ENCODE data around the gene HSD17B2.
"Not testable (repeated sequence)": the region's sequence is repeated elsewhere in the genome, so short reads cannot be mapped to it uniquely, and the experiment has no call there.

The HSD17B2 gene, protein sequence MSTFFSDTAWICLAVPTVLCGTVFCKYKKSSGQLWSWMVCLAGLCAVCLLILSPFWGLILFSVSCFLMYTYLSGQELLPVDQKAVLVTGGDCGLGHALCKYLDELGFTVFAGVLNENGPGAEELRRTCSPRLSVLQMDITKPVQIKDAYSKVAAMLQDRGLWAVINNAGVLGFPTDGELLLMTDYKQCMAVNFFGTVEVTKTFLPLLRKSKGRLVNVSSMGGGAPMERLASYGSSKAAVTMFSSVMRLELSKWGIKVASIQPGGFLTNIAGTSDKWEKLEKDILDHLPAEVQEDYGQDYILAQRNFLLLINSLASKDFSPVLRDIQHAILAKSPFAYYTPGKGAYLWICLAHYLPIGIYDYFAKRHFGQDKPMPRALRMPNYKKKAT

GRCh38 chr16:82034981-82035612 lies at the start of gene HSD17B2:
TSS of gene HSD17B2 (plus strand) at chr16:82035253. CDS start at chr16:82035425, 172 bp downstream.
- DNase-seq (ENCODE audit: low read depth): no peak

DNA sequence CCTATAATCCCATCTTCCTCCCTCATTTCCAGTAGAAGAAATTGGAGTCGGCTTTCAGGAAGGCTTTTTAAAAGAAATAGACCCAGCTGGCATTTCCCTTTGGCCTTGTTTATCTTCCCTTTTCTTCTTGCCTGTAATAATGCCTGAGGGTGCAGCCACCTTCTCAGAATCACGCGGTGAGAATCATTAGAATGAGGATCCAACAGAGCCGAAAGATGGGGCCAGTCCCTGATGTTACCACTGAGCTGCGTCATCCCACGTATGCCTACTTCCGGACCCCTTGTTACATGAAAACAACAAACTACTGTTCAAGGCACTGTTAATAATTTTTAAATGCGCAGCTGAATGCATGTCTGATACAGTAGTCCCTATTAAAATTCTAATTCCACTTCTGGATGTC lies 47.9 kb upstream of the HSD17B2 start:
- DNase-seq (ENCODE audit: low read depth): no peak

DNA sequence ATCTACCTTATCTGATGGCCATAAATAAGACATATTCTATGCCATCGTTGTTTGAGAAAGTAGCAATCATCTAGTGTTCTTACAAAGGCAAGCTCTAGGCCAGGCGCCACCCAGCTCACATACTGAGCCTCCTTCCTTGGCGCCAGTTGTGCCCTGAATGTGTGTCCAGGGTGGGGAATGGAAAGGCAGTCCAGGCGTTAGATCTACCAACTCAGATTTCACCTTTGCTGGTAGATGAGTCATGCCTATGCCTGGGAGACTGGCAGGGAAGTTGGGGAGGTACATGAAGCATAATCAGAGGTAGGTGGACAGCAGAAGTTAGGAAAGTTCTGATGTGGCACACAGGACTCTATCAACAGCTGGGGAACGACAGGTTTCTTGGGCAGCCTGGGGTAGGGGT lies 47.3 kb upstream of the HSD17B2 start:
- DNase-seq (ENCODE audit: low read depth): no peak

DNA sequence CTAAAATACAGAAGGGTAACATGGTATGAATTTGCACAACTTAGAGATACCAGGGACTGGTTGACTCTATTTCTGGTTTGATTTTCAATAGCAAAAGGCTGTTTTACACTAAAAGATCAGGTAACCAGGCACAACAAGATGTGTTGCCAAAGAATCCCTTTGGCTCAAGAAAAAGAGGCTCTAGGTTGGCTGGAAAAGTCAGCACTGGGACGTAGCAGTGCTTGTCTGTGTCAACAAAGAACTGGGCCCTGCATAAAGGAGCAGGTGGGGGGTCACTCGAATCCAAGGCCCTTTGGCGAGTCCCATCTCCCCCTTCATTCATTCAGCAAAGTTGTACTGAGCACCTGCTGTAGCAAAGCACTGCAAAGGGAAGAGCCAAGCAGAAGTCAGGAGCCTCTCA lies 42.2 kb upstream of the HSD17B2 start:
- DNase-seq (ENCODE audit: low read depth): no peak

GRCh38 chr16:81994485-81994884 lies 40.6 kb upstream of the HSD17B2 start:
- no peak for DNase-seq (ENCODE audit: low read depth)

- DNase-seq (ENCODE audit: low read depth): no peak
These were observed 39.4 kb upstream of the HSD17B2 start for GRCh38 chr16:81995651-81996050.

DNA sequence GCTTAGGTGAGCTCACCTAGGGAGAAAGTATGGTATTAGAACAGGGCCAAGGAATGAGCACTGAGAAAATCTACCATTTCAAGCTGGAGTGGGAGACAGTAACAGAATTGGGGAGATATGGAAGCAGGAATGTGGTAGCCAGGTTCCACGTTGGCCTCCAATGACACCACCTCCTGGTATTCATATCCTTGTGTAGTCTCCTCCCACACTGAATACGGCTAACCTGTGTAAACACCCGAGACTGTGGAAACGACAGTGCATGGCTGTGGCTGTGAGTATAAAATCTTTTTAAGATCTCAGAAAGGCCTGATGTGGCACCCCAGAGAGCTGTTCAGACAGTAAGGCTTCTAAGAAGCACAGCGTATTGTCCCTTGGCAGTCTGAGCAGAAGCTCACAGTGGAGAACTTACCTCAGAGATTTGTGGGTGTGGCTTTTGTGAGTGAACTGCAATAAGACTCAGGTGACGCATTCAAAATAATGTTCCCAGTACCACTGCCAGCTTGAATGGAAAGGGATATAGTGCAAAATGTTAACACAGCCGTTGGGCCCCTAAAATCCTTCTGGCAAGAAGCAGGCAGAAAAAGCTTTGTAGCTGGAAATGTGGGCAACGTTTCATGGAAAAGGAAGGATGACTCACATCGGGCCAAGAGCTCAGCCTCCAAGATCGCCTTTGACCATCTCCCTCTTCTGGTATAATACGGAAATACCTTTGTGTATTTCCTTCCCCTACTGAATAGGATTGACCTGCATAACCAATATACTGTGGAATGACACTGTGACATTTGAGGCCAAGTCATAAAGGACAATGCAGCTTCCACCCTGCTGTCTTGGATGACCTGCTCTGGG lies 38.2 kb upstream of the HSD17B2 start:
- DNase-seq (ENCODE audit: low read depth): no peak

DNA sequence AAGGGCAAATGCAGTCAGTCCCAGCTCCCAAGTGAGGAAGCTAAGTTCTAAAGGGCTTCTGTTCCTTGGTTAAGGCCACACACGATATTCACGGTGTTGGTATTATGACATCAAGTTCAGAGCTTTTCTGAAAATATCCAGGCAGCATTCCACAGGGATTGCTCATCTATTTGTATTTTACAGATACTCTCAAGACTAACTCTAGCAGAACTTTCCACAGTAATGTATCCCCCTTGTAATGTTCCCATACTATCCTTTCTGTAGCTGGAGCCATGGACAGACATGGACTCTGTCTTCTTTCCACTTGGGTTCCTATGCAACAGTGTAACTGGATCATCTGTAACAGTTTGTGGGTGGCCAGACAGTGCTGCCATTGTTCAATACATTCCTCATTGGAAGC lies 37.3 kb upstream of the HSD17B2 start:
- no peak for DNase-seq (ENCODE audit: low read depth)

DNA sequence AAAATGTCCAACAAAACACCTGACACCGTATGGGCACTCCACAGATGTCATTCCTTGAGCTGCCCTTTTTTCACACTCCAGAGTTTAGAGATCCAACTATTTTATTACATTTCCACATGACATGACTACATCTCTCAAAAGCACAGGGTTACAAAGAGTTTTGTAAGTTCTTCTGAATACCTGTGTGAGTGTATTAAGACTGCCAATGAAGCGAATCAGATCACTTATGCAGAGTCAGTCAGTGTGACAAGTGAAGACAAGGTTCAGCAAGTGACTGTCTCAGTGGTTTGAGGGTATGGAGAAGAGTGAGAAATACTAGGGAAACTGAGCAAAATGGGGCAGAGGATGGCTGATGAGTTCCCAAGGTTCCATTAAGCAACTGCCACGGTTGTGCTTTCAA lies 32.2 kb upstream of the HSD17B2 start:
- no peak for DNase-seq (ENCODE audit: low read depth)

- no peak for DNase-seq (ENCODE audit: low read depth)
These were observed 30.5 kb upstream of the HSD17B2 start for GRCh38 chr16:82004601-82005000.

- DNase-seq (ENCODE audit: low read depth): no peak
These were observed 29.8 kb upstream of the HSD17B2 start for GRCh38 chr16:82005027-82005830.

- no peak for DNase-seq (ENCODE audit: low read depth)
These were observed 29.0 kb upstream of the HSD17B2 start for GRCh38 chr16:82006036-82006435.

GRCh38 chr16:82007189-82007588 lies 27.9 kb upstream of the HSD17B2 start:
- DNase-seq (ENCODE audit: low read depth): no peak

DNA sequence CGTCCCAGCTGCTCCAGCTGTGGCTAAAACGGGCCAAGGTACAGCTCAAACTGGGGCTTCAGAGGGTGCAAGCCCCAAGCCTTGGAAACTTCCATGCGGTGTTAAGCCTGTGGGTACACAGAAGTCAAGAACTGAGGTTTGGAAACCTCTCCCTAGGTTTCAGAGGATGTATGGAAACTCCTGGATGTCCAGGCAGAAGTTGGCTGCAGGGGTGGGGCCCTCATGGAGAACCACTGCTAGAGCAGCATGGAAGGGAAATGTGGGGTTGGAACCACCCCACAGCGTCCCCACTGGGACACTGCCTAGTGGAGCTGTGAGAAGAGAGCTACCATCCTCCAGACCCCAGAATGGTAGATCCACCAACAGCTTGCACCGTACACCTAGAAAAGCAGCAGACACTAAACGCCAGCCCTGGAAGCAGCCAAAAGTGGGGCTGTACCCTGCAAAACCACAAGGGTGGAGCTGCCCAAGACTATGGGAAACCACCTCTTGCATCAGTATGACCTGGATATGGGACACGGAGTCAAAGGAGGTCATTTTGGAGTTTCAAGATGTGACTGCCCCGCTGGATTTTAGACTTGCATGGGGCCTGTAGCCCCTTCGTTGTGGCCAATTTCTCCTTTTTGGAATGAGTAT lies 26.0 kb upstream of the HSD17B2 start:
- no peak for DNase-seq (ENCODE audit: low read depth)

DNA sequence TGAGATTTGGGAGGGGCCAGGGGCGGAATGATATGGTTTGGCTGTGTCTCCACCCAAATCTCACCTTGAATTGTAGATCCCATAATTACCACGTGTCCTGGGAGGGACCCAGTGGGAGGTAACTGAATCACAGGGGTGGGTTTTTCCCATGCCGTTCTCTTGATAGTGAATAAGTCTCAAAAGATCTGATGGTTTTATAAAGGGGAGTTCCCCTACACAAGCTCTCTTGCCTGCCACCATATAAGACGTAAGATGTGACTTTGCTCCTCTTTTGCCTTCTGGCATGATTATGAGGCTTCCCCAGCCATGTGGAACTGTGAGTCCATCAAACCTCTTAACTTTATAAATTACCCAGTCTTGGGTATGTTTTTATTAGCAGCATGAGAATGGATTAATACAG lies 25.3 kb upstream of the HSD17B2 start:
- not testable (repeated sequence) for DNase-seq (ENCODE audit: low read depth)

GRCh38 chr16:82010649-82011048 lies 24.4 kb upstream of the HSD17B2 start:
- DNase-seq (ENCODE audit: low read depth): no peak

- DNase-seq (ENCODE audit: low read depth): peak; percentile 48
These were observed 23.8 kb upstream of the HSD17B2 start, which contains the start of gene SDR42E1 for GRCh38 chr16:82011199-82011641. TSS of gene SDR42E1 (minus strand) at chr16:82011470. CDS start at chr16:82000858, 10,612 bp downstream.

GRCh38 chr16:82013139-82013538 lies 21.9 kb upstream of the HSD17B2 start:
- DNase-seq (ENCODE audit: low read depth): no peak

DNA sequence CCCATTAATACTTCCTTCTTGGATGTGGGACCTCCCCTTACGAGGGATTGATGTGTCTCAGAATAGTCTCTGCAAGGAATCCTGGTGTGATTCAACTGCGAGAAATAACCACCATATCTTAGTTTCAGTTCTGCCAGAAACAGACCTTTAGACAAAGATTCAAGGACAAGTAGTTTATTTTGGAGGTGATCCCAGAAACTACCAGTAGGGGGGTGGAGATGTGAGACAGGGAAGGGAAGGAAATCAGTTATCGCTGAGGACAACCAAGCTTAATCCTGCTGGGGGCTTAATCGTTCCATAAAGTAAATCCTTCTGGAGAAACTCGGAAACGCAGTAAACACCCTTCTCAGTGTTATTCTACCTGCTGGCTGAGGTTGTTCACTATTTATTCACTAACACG lies 18.8 kb upstream of the HSD17B2 start:
- no peak for DNase-seq (ENCODE audit: low read depth)

- DNase-seq (ENCODE audit: low read depth): no peak
These were observed 18.1 kb upstream of the HSD17B2 start for GRCh38 chr16:82016964-82017363.

GRCh38 chr16:82017911-82018568 lies 17.0 kb upstream of the HSD17B2 start:
- DNase-seq (ENCODE audit: low read depth): no peak

Measured in activated T-cell treated with anti-CD3 and anti-CD28 coated beads for 1 hour (primary cell).